ENCODE results near the gene TMPRSS12. TPM values are rescaled to one million over a fixed set of nuclear protein-coding genes. Genes with fewer than 3 reads are reported as not detected.
A peak's percentile ranks its signal among the peaks of the same experiment; 100 is the strongest.
"Not testable (repeated sequence)": the region's sequence is repeated elsewhere in the genome, so short reads cannot be mapped to it uniquely, and the experiment has no call there.

TMPRSS12 gene
- not detected in 2 replicates for total RNA-seq

DNA sequence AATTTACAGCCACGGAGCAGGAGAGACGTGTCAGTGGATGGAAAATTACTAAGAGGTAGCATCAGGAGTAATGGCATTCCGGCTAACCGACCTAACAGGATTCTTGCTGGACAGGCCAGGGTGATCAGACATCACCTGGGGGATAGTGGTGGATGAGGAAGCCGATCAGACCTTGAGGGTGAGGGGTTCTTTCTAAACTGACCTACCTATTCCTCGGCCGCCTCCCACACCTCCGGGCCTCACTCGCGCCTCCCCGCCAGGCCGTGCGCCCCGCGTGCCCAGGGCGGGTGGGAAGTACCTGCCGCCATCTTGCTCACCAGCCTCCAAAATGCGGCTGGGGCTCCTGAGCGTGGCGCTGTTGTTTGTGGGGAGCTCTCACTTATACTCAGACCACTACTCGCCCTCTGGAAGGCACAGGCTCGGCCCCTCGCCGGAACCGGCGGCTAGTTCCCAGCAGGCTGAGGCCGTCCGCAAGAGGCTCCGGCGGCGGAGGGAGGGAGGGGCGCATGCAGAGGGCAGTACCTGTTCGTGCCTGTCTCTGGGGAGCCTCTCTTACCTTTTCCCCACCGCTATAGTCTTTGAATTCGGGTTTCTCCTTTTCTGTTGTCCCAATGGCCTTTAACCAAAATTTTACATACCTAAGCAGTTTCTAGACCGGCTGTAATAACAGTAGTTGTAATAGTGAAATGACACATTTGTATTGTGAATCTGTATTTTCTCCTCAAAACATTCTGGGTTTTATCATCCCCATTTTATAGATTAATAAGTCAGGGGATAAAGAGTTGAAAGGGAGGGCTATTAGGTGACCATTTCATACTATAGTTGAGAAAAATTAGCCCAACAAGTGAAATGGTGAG lies at the start of gene TMPRSS12:
TSS of gene TMPRSS12 (plus strand) at position 290 of the 857 bp plus-strand sequence. CDS start at position 329, 39 bp downstream.
- H3K4me1 ChIP-seq (ENCODE audit: insufficient read depth, low read length), result peaks cover 4% of the 10 kb centered on the region
- peak within 1 kb of the TSS; percentile 59 for H3K4me3 ChIP-seq (ENCODE audit: insufficient read depth, low read length)
- H3K9me3 ChIP-seq (ENCODE audit: low read depth, low read length), result peaks cover 2% of the 10 kb centered on the region
- H3K27me3 ChIP-seq (ENCODE audit: insufficient read depth, low read length), result no peaks in the 10 kb centered on the region
- peak within 1 kb of the TSS; percentile 78 for H2AFZ ChIP-seq (ENCODE audit: low read length)
- DNase-seq (ENCODE audit: insufficient read length, low spot score, missing footprints), result peak; percentile 87
- peak within 1 kb of the TSS; percentile 66 for H3K4me2 ChIP-seq (ENCODE audit: insufficient read depth, low read length)
- TF ChIP-seq CTCF (IDR thresholded peaks at IDR 0.05; ENCODE audit: extremely low read depth, low read depth, low read length), result no peak
- H4K20me1 ChIP-seq (ENCODE audit: insufficient read depth, low read length), result no peaks in the 10 kb centered on the region
- no peak within 1 kb of the TSS for H3K27ac ChIP-seq (ENCODE audit: low read depth, low read length)
- no peaks in the 10 kb centered on the region for H3K79me2 ChIP-seq (ENCODE audit: insufficient read depth, low read length)
- H3K36me3 ChIP-seq (ENCODE audit: insufficient read depth, low read length), result no peaks in the 10 kb centered on the region

- H3K4me3 ChIP-seq (ENCODE audit: insufficient read depth, low read length), result no peak overlapping the region
- H3K27ac ChIP-seq (ENCODE audit: low read depth, low read length), result no peak overlapping the region
- no peaks in the 10 kb centered on the region for H4K20me1 ChIP-seq (ENCODE audit: insufficient read depth, low read length)
- H3K4me2 ChIP-seq (ENCODE audit: insufficient read depth, low read length), result no peak overlapping the region
- peaks cover 37% of the 10 kb centered on the region for H3K36me3 ChIP-seq (ENCODE audit: insufficient read depth, low read length)
- no peak overlapping the region for H2AFZ ChIP-seq (ENCODE audit: low read length)
- no peaks in the 10 kb centered on the region for H3K79me2 ChIP-seq (ENCODE audit: insufficient read depth, low read length)
- peak; percentile 69 for DNase-seq (ENCODE audit: insufficient read length, low spot score, missing footprints)
- no peaks in the 10 kb centered on the region for H3K27me3 ChIP-seq (ENCODE audit: insufficient read depth, low read length)
- H3K4me1 ChIP-seq (ENCODE audit: insufficient read depth, low read length), result no peaks in the 10 kb centered on the region
- no peak for TF ChIP-seq CTCF (IDR thresholded peaks at IDR 0.05; ENCODE audit: extremely low read depth, low read depth, low read length)
- no peaks in the 10 kb centered on the region for H3K9me3 ChIP-seq (ENCODE audit: low read depth, low read length)
Observed at GRCh38 chr12:50799908-50800307, 42.8 kb upstream of the TMPRSS12 start.

DNA sequence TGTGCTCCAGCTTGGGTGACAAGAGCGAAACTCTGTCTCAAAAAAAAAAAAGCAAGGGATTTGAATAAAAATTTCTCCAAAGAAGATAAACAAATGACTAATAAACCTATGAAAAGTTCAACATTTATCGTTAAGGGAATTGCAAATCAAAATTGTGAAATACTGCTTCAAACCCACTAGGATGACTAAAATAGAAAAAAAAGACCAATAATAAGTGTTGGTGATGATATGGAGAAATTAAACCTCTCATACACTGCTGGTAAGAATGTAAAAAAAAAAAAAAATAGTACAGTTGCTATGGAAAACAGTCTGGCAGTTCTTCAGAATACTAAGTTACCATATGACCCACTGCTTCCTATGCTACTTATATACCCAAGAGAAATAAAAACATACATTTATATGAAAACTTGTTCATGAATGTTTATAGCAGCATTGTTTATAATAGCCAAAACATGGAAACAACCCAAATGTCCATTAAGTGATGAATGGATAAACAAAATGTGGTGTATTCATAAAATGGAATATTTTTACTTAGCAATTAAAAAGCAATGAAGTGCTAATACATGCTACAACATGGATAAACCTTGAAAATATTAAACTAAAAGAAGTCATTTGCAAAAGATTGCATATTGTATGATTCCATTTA lies 39.4 kb upstream of the TMPRSS12 start:
- Histone ChIP-seq H3K36me3 (ENCODE audit: insufficient read depth, low read length) (peaks cover 24% of the 10 kb centered on the region), H3K4me1 (ENCODE audit: insufficient read depth, low read length) (no peaks in the 10 kb centered on the region), H3K79me2 (ENCODE audit: insufficient read depth, low read length) (peaks cover 2% of the 10 kb centered on the region), H4K20me1 (ENCODE audit: insufficient read depth, low read length) (no peaks in the 10 kb centered on the region), H2AFZ (ENCODE audit: low read length) (no peak overlapping the region), H3K27me3 (ENCODE audit: insufficient read depth, low read length) (no peaks in the 10 kb centered on the region), H3K27ac (ENCODE audit: low read depth, low read length) (no peak overlapping the region), H3K4me2 (ENCODE audit: insufficient read depth, low read length) (no peak overlapping the region), H3K4me3 (ENCODE audit: insufficient read depth, low read length) (no peak overlapping the region), H3K9me3 (ENCODE audit: low read depth, low read length) (no peaks in the 10 kb centered on the region)
- no peak for TF ChIP-seq CTCF (IDR thresholded peaks at IDR 0.05; ENCODE audit: extremely low read depth, low read depth, low read length)
- DNase-seq (ENCODE audit: insufficient read length, low spot score, missing footprints), result peak; percentile 14

DNA sequence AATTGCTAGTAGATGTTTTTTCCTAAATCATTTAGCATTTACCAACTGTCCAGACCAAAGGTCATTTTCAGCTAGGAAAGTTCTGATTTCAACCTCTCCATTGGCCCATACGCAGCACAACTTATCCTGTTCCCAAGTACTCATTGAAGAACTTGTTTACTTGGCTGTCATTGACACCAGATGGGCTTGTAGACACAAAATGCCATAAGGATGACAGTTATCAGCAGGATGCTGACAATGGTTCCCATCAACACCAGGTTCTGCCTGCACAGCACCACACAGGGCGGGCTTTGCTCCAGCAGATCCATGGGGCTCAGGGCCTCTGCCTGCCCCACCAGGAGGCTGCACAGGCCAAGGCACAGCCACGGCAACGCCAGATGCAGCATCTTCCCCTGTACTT lies 36.5 kb upstream of the TMPRSS12 start:
- Histone ChIP-seq H3K27ac (ENCODE audit: low read depth, low read length) (no peak overlapping the region), H4K20me1 (ENCODE audit: insufficient read depth, low read length) (no peaks in the 10 kb centered on the region), H3K79me2 (ENCODE audit: insufficient read depth, low read length) (peaks cover 2% of the 10 kb centered on the region), H3K4me2 (ENCODE audit: insufficient read depth, low read length) (no peak overlapping the region), H2AFZ (ENCODE audit: low read length) (no peak overlapping the region), H3K27me3 (ENCODE audit: insufficient read depth, low read length) (no peaks in the 10 kb centered on the region), H3K36me3 (ENCODE audit: insufficient read depth, low read length) (peaks cover 11% of the 10 kb centered on the region), H3K4me1 (ENCODE audit: insufficient read depth, low read length) (no peaks in the 10 kb centered on the region), H3K9me3 (ENCODE audit: low read depth, low read length) (no peaks in the 10 kb centered on the region), H3K4me3 (ENCODE audit: insufficient read depth, low read length) (no peak overlapping the region)
- TF ChIP-seq CTCF (IDR thresholded peaks at IDR 0.05; ENCODE audit: extremely low read depth, low read depth, low read length), result no peak
- peak; percentile 36 for DNase-seq (ENCODE audit: insufficient read length, low spot score, missing footprints)

GRCh38 chr12:50809131-50809530 lies 33.6 kb upstream of the TMPRSS12 start:
- not testable (repeated sequence) for H3K27ac ChIP-seq (ENCODE audit: low read depth, low read length); H3K79me2 ChIP-seq (ENCODE audit: insufficient read depth, low read length); H2AFZ ChIP-seq (ENCODE audit: low read length); H3K4me3 ChIP-seq (ENCODE audit: insufficient read depth, low read length); H4K20me1 ChIP-seq (ENCODE audit: insufficient read depth, low read length); H3K9me3 ChIP-seq (ENCODE audit: low read depth, low read length); DNase-seq (ENCODE audit: insufficient read length, low spot score, missing footprints); H3K27me3 ChIP-seq (ENCODE audit: insufficient read depth, low read length); H3K4me2 ChIP-seq (ENCODE audit: insufficient read depth, low read length); H3K4me1 ChIP-seq (ENCODE audit: insufficient read depth, low read length)
- H3K36me3 ChIP-seq (ENCODE audit: insufficient read depth, low read length), result peaks cover 16% of the 10 kb centered on the region

All from osteoblast (primary cell).